Measurements from ENCODE around the gene UBTD1.

The UBTD1 gene

GRCh38 chr10:97494151-97494550 is 4.6 kb upstream of the UBTD1 start:
- Histone ChIP-seq H4K20me1 (ENCODE audit: low read depth, low read length) (peaks cover 9% of the 10 kb centered on the region; the same call in 1 of the 2 replicates), H2AFZ (ENCODE audit: low read depth, low read length, severe bottlenecking) (no peak overlapping the region), H3K4me3 (ENCODE audit: insufficient read depth, low read length, poor library complexity, severe bottlenecking) (no peak overlapping the region), H3K9me2 (replicated peaks; ENCODE audit: insufficient read depth, low read length) (no peaks in the 10 kb centered on the region), H3K9ac (ENCODE audit: low read length) (no peak overlapping the region), H3K79me2 (ENCODE audit: insufficient read depth, low read length) (peaks cover 89% of the 10 kb centered on the region), H3K9me3 (ENCODE audit: insufficient read depth, low read length) (no peaks in the 10 kb centered on the region), H3K36me3 (ENCODE audit: low read length) (no peaks in the 10 kb centered on the region), H3K4me2 (ENCODE audit: low read depth, low read length, poor library complexity, severe bottlenecking) (peak overlapping the region; percentile 6), H3K27me3 (ENCODE audit: low read length) (no peaks in the 10 kb centered on the region), H3F3A (ENCODE audit: insufficient read depth) (no peaks in the 10 kb centered on the region), H3K27ac (ENCODE audit: low read depth, low read length) (no peak overlapping the region)
- no peak for TF ChIP-seq EZH2phosphoT487 (conservative IDR thresholded peaks at IDR 0.05; ENCODE audit: low read length)
- TF ChIP-seq CTCF (IDR thresholded peaks at IDR 0.05; ENCODE audit: insufficient read depth, low read length, poor library complexity, severe bottlenecking) = no peak

GRCh38 chr10:97494863-97495506 is 3.7 kb upstream of the UBTD1 start:
- Histone ChIP-seq H3F3A (ENCODE audit: insufficient read depth) (no peaks in the 10 kb centered on the region), H3K9me3 (ENCODE audit: insufficient read depth, low read length) (no peaks in the 10 kb centered on the region), H4K20me1 (ENCODE audit: low read depth, low read length) (peaks cover 9% of the 10 kb centered on the region; the same call in 1 of the 2 replicates), H3K4me3 (ENCODE audit: insufficient read depth, low read length, poor library complexity, severe bottlenecking) (no peak overlapping the region), H3K9me2 (replicated peaks; ENCODE audit: insufficient read depth, low read length) (no peaks in the 10 kb centered on the region), H3K27ac (ENCODE audit: low read depth, low read length) (no peak overlapping the region), H3K27me3 (ENCODE audit: low read length) (no peaks in the 10 kb centered on the region), H3K9ac (ENCODE audit: low read length) (no peak overlapping the region), H3K79me2 (ENCODE audit: insufficient read depth, low read length) (peaks cover 80% of the 10 kb centered on the region), H2AFZ (ENCODE audit: low read depth, low read length, severe bottlenecking) (no peak overlapping the region), H3K36me3 (ENCODE audit: low read length) (no peaks in the 10 kb centered on the region), H3K4me2 (ENCODE audit: low read depth, low read length, poor library complexity, severe bottlenecking) (peak overlapping the region; percentile 32)
- TF ChIP-seq EZH2phosphoT487 (conservative IDR thresholded peaks at IDR 0.05; ENCODE audit: low read length) (no peak), CTCF (IDR thresholded peaks at IDR 0.05; ENCODE audit: insufficient read depth, low read length, poor library complexity, severe bottlenecking) (no peak)

GRCh38 chr10:97497572-97498075 is 1.1 kb upstream of the UBTD1 start:
- Histone ChIP-seq H3K9ac (ENCODE audit: low read length) (peak overlapping the region; percentile 80), H3K9me2 (replicated peaks; ENCODE audit: insufficient read depth, low read length) (no peaks in the 10 kb centered on the region), H3K4me3 (ENCODE audit: insufficient read depth, low read length, poor library complexity, severe bottlenecking) (peak overlapping the region; percentile 63), H3K4me2 (ENCODE audit: low read depth, low read length, poor library complexity, severe bottlenecking) (peak overlapping the region; percentile 100), H3F3A (ENCODE audit: insufficient read depth) (no peaks in the 10 kb centered on the region), H3K36me3 (ENCODE audit: low read length) (no peaks in the 10 kb centered on the region), H3K9me3 (ENCODE audit: insufficient read depth, low read length) (no peaks in the 10 kb centered on the region), H3K27ac (ENCODE audit: low read depth, low read length) (peak overlapping the region; percentile 67), H3K27me3 (ENCODE audit: low read length) (no peaks in the 10 kb centered on the region), H2AFZ (ENCODE audit: low read depth, low read length, severe bottlenecking) (peak overlapping the region; percentile 67), H3K79me2 (ENCODE audit: insufficient read depth, low read length) (peaks cover 54% of the 10 kb centered on the region), H4K20me1 (ENCODE audit: low read depth, low read length) (peaks cover 9% of the 10 kb centered on the region; the same call in 1 of the 2 replicates)
- TF ChIP-seq CTCF (IDR thresholded peaks at IDR 0.05; ENCODE audit: insufficient read depth, low read length, poor library complexity, severe bottlenecking) = no peak
- no peak for TF ChIP-seq EZH2phosphoT487 (conservative IDR thresholded peaks at IDR 0.05; ENCODE audit: low read length)

All from SU-DHL-6 (cell line).